ENCODE measurements around the gene ZNF646.

ZNF646 gene

GRCh38 chr16:31130336-31130891 lies 56.2 kb downstream of the ZNF646 start:
- Histone ChIP-seq H3K4me1 (ENCODE audit: control insufficient read depth, low read length) (no peaks in the 10 kb centered on the region), H3K4me3 (ENCODE audit: low read length) (no peak overlapping the region), H3K79me2 (ENCODE audit: control insufficient read depth, low read length) (no peaks in the 10 kb centered on the region), H3K36me3 (ENCODE audit: control insufficient read depth, low read length) (peaks cover 18% of the 10 kb centered on the region), H3K27ac (ENCODE audit: low read depth, low read length) (no peak overlapping the region), H3K9me2 (replicated peaks; ENCODE audit: control insufficient read depth, low read length) (no peaks in the 10 kb centered on the region), H4K20me1 (ENCODE audit: control insufficient read depth, insufficient read depth, low read depth, low read length) (no peaks in the 10 kb centered on the region), H3K9me3 (ENCODE audit: control insufficient read depth, insufficient read depth, low read length) (no peaks in the 10 kb centered on the region), H3K4me2 (ENCODE audit: low read length) (no peak overlapping the region), H3F3A (ENCODE audit: control insufficient read depth, insufficient read depth) (no peaks in the 10 kb centered on the region), H3K27me3 (ENCODE audit: control insufficient read depth, low read length) (no peaks in the 10 kb centered on the region)
- no peak for TF ChIP-seq EZH2phosphoT487 (IDR thresholded peaks at IDR 0.05; ENCODE audit: borderline replicate concordance, low read length)
- TF ChIP-seq, protein P1, sequence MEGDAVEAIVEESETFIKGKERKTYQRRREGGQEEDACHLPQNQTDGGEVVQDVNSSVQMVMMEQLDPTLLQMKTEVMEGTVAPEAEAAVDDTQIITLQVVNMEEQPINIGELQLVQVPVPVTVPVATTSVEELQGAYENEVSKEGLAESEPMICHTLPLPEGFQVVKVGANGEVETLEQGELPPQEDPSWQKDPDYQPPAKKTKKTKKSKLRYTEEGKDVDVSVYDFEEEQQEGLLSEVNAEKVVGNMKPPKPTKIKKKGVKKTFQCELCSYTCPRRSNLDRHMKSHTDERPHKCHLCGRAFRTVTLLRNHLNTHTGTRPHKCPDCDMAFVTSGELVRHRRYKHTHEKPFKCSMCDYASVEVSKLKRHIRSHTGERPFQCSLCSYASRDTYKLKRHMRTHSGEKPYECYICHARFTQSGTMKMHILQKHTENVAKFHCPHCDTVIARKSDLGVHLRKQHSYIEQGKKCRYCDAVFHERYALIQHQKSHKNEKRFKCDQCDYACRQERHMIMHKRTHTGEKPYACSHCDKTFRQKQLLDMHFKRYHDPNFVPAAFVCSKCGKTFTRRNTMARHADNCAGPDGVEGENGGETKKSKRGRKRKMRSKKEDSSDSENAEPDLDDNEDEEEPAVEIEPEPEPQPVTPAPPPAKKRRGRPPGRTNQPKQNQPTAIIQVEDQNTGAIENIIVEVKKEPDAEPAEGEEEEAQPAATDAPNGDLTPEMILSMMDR (IDR thresholded peaks at IDR 0.05; ENCODE audit: low read depth, low read length, poor library complexity, severe bottlenecking), result no peak

DNA sequence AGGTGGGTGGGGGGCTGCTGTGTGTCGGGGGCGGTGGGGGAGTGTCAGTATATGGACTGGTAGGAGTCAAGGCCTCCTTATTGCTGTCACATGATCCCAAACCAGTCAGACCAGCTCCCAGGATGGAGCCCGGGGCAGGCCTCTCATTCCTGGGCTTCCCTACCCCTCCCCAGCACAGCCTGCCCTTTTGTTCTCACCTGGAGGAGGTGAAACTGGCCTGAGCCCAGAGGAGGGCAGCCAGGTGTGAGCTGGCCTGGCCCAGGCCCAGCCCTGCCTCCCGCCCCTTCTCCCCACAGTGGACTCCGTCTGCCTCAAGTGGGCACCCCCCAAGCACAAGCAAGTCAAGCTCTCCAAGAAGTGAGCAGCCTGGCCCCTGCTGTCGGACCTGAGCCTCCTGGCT lies 56.7 kb downstream of the ZNF646 start:
- Histone ChIP-seq H3K27me3 (ENCODE audit: control insufficient read depth, low read length) (no peaks in the 10 kb centered on the region), H3K4me1 (ENCODE audit: control insufficient read depth, low read length) (no peaks in the 10 kb centered on the region), H3K9me3 (ENCODE audit: control insufficient read depth, insufficient read depth, low read length) (no peaks in the 10 kb centered on the region), H3F3A (ENCODE audit: control insufficient read depth, insufficient read depth) (no peaks in the 10 kb centered on the region), H3K79me2 (ENCODE audit: control insufficient read depth, low read length) (no peaks in the 10 kb centered on the region), H3K27ac (ENCODE audit: low read depth, low read length) (no peak overlapping the region), H3K36me3 (ENCODE audit: control insufficient read depth, low read length) (peaks cover 18% of the 10 kb centered on the region), H3K4me2 (ENCODE audit: low read length) (no peak overlapping the region), H4K20me1 (ENCODE audit: control insufficient read depth, insufficient read depth, low read depth, low read length) (no peaks in the 10 kb centered on the region), H3K4me3 (ENCODE audit: low read length) (no peak overlapping the region), H3K9me2 (replicated peaks; ENCODE audit: control insufficient read depth, low read length) (no peaks in the 10 kb centered on the region)
- TF ChIP-seq, protein P1 (IDR thresholded peaks at IDR 0.05; ENCODE audit: low read depth, low read length, poor library complexity, severe bottlenecking), result no peak
- no peak for TF ChIP-seq EZH2phosphoT487 (IDR thresholded peaks at IDR 0.05; ENCODE audit: borderline replicate concordance, low read length)

DNA sequence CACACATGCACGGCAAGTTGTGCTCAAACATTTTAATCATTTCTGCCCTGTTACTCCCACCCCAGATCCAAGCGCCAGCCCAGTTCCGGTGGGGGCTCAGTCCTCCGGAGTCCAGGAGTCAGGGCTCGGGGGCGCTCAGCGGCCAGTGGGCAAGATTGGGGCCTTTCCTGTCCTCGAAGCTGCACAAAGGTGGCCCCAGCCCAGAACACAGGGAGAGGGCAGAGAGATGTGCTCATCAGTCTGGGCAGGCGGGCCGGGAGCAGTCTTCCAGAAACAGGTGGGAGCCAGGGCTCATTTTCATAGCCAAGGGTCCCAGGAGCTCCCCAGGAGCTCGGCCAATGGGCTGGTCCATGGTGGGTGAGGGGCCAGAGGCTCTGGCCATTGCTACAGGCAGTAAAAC lies 57.2 kb downstream of the ZNF646 start:
- H3K27me3 ChIP-seq (ENCODE audit: control insufficient read depth, low read length), result no peaks in the 10 kb centered on the region
- no peak overlapping the region for H3K4me2 ChIP-seq (ENCODE audit: low read length)
- H3K36me3 ChIP-seq (ENCODE audit: control insufficient read depth, low read length), result peaks cover 18% of the 10 kb centered on the region
- TF ChIP-seq, protein P1 (IDR thresholded peaks at IDR 0.05; ENCODE audit: low read depth, low read length, poor library complexity, severe bottlenecking), result no peak
- TF ChIP-seq EZH2phosphoT487 (IDR thresholded peaks at IDR 0.05; ENCODE audit: borderline replicate concordance, low read length), result no peak
- H3K79me2 ChIP-seq (ENCODE audit: control insufficient read depth, low read length), result no peaks in the 10 kb centered on the region
- no peak overlapping the region for H3K4me3 ChIP-seq (ENCODE audit: low read length)
- H3K9me3 ChIP-seq (ENCODE audit: control insufficient read depth, insufficient read depth, low read length), result no peaks in the 10 kb centered on the region
- no peaks in the 10 kb centered on the region for H3F3A ChIP-seq (ENCODE audit: control insufficient read depth, insufficient read depth)
- no peaks in the 10 kb centered on the region for H4K20me1 ChIP-seq (ENCODE audit: control insufficient read depth, insufficient read depth, low read depth, low read length)
- H3K4me1 ChIP-seq (ENCODE audit: control insufficient read depth, low read length), result no peaks in the 10 kb centered on the region
- H3K27ac ChIP-seq (ENCODE audit: low read depth, low read length), result no peak overlapping the region
- H3K9me2 ChIP-seq (replicated peaks; ENCODE audit: control insufficient read depth, low read length), result no peaks in the 10 kb centered on the region
